CD14-positive monocyte (primary cell): ENCODE data around the gene ZNF668. TPM values are rescaled to one million over a fixed set of nuclear protein-coding genes. Genes with fewer than 3 reads are reported as not detected.

Experiments used
- DNase-seq, 3 donors: peaks; one replicate each; pipeline ENCODE4 v3.0.0-alpha.2; 2011 to 2022
- H2AFZ ChIP-seq: 2 replicates; pipeline ENCODE4 v1.6.0; 2012; ENCODE audit warnings: mild to moderate bottlenecking, low read depth, low read length, inconsistent platforms; ENCODE audit not compliant: insufficient read depth, poor library complexity, severe bottlenecking
- H3K27ac ChIP-seq, 2 donors: 1 replicate in 1 of 2; 2 replicates in 1 of 2; pipeline ENCODE4 v1.5.1; 2012 to 2013; ENCODE audit warnings: low read length in 2 of 2, control low read depth in 1 of 2, inconsistent platforms in 1 of 2, low read depth in 1 of 2, mild to moderate bottlenecking in 1 of 2
- H3K27me3 ChIP-seq, 2 donors: one replicate each; pipeline versions ENCODE4 v1.6.0 to v1.6.1; 2011 to 2013; ENCODE audit warnings: low read length in 2 of 2; ENCODE audit not compliant: control insufficient read depth in 2 of 2, insufficient read depth in 2 of 2
- H3K36me3 ChIP-seq, 2 donors: replicated peaks in 1 of 2; 1 replicate in 1 of 2; 2 replicates in 1 of 2; pipeline versions ENCODE4 v1.5.1 to v1.6.1; 2012 to 2013; ENCODE audit warnings: low read length in 2 of 2, control low read depth in 1 of 2, inconsistent platforms in 1 of 2, mild to moderate bottlenecking in 1 of 2; ENCODE audit not compliant: insufficient read depth in 2 of 2, control insufficient read depth in 1 of 2
- H3K4me1 ChIP-seq, 2 donors: 1 replicate in 1 of 2; 2 replicates in 1 of 2; pipeline versions ENCODE4 v1.5.1 to v1.6.1; 2012 to 2013; ENCODE audit warnings: low read length in 2 of 2, control low read depth in 1 of 2, inconsistent platforms in 1 of 2, mild to moderate bottlenecking in 1 of 2, moderate library complexity in 1 of 2; ENCODE audit not compliant: insufficient read depth in 2 of 2, control insufficient read depth in 1 of 2
- H3K4me2 ChIP-seq: replicated peaks from 2 replicates; pipeline ENCODE3; 2012; ENCODE audit warnings: low read length, moderate library complexity, mild to moderate bottlenecking; ENCODE audit not compliant: poor library complexity, severe bottlenecking; ENCODE audit errors: extremely low read depth
- H3K4me3 ChIP-seq, 3 experiments: fragments of 200-600 bp in 1 of 3; sonication (generic) in 1 of 3; replicated peaks in 1 of 3; 1 replicate in 2 of 3; 2 replicates in 1 of 3; pipeline ENCODE4 v1.5.1; 2011 to 2013; ENCODE audit warnings: low read length in 3 of 3, mild to moderate bottlenecking in 3 of 3, control low read depth in 2 of 3, low read depth in 2 of 3, inconsistent platforms in 1 of 3, moderate library complexity in 1 of 3
- H3K79me2 ChIP-seq: 2 replicates; pipeline ENCODE4 v1.6.0; 2012; ENCODE audit warnings: mild to moderate bottlenecking, control low read depth, inconsistent platforms, low read length, moderate library complexity; ENCODE audit not compliant: insufficient read depth
- H3K9ac ChIP-seq: 2 replicates; pipeline ENCODE4 v1.6.0; 2017; ENCODE audit warnings: low read length, mild to moderate bottlenecking; ENCODE audit not compliant: insufficient read depth, poor library complexity, severe bottlenecking
- H3K9me3 ChIP-seq, 2 donors: replicated peaks in 1 of 2; 1 replicate in 1 of 2; 2 replicates in 1 of 2; pipeline versions ENCODE4 v1.5.1 to v1.6.1; 2012 to 2013; ENCODE audit warnings: low read length in 2 of 2, control low read depth in 1 of 2; ENCODE audit not compliant: control insufficient read depth in 1 of 2, insufficient read depth in 1 of 2
- H4K20me1 ChIP-seq: 2 replicates; pipeline ENCODE4 v1.6.0; 2012; ENCODE audit warnings: mild to moderate bottlenecking, low read length, control low read depth, moderate library complexity; ENCODE audit not compliant: insufficient read depth
- H3K27ac Mint-ChIP-seq, 7 donors: one replicate each; pipeline ENCODE4 v1.8.0; 2020; ENCODE audit warnings: mild to moderate bottlenecking in 7 of 7, mixed read lengths in 7 of 7, moderate library complexity in 6 of 7, inconsistent platforms in 2 of 7
- H3K27me3 Mint-ChIP-seq, 3 donors: one replicate each; pipeline ENCODE4 v1.8.0; 2021 to 2022; ENCODE audit warnings: low read depth in 3 of 3, mild to moderate bottlenecking in 3 of 3, mixed read lengths in 3 of 3, moderate library complexity in 3 of 3, inconsistent platforms in 1 of 3
- H3K36me3 Mint-ChIP-seq, 2 donors: one replicate each; pipeline ENCODE4 v1.8.0; 2020; ENCODE audit warnings: mixed read lengths in 2 of 2, inconsistent platforms in 1 of 2, mild to moderate bottlenecking in 1 of 2
- H3K4me1 Mint-ChIP-seq: one replicate; pipeline ENCODE4 v1.8.0; 2020; ENCODE audit warnings: mild to moderate bottlenecking, mixed read lengths
- H3K4me3 Mint-ChIP-seq, 2 donors: one replicate each; pipeline ENCODE4 v1.8.0; 2020; ENCODE audit warnings: mild to moderate bottlenecking in 2 of 2, mixed read lengths in 2 of 2, moderate library complexity in 1 of 2
- H3K9me3 Mint-ChIP-seq, 7 donors: one replicate each; pipeline ENCODE4 v1.8.0; 2020 to 2022; ENCODE audit warnings: mixed read lengths in 7 of 7, mild to moderate bottlenecking in 6 of 7, moderate library complexity in 6 of 7, inconsistent platforms in 2 of 7
- WGBS: methylation state at CpG from one replicate; pipeline ENCODE4 v1.1.5; 2013; ENCODE audit warnings: missing lambda C conversion rate; ENCODE audit not compliant: insufficient coverage; 5-methylcytosine and 5-hydroxymethylcytosine counted together
- intact Hi-C, 2 donors: fragments of 100-400 bp; cut with micrococcal nuclease; formaldehyde crosslinking; loops; one replicate each; pipeline versions ENCODE4 v1.15.0 to v1.15.1; 2023
- polyA plus RNA-seq, 3 donors: library from polyadenylated mRNA; depleted of rRNA in 1 of 3; unstranded in 2 of 3; stranded (reverse) in 1 of 3; fragments of 300-500 nt in 2 of 3; fragments of >200 nt in 1 of 3; fragmentation: Illumina TruSeq in 2 of 3; gene quantifications; 1 replicate in 2 of 3; 2 replicates in 1 of 3; pipeline ENCODE4 v1.2.3, GENCODE V29; 2012 to 2021
- TF ChIP-seq, protein P1 (sequence below): fragments of 200-600 bp; IDR thresholded peaks from one replicate; pipeline ENCODE4 v1.8.0; 2022; ENCODE audit warnings: antibody characterized with exemption, mild to moderate bottlenecking

Gene ZNF668
- polyA plus RNA-seq, 3 donors, result 3.8 to 4.8 (median 4.5) TPM

DNA sequence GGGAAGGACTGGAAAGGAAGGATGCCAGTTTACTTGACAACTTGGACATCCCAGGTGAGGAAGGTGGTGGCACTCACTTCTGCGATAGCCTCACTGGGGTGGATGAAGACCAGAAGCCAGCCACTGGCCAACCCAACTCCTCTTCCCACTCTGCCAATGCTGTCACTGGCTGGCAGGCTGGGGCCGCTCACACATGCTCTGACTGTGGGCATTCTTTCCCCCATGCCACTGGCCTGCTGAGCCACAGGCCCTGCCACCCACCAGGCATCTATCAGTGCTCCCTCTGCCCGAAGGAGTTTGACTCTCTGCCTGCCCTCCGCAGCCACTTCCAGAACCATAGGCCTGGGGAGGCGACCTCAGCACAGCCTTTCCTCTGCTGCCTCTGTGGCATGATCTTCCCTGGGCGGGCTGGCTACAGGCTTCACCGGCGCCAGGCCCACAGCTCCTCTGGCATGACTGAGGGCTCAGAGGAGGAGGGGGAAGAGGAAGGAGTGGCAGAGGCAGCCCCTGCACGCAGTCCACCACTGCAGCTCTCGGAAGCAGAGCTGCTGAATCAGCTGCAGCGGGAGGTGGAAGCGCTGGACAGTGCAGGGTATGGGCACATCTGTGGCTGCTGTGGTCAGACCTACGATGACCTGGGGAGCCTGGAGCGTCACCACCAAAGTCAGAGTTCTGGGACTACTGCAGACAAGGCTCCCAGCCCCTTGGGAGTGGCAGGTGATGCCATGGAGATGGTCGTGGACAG lies 4.7 kb upstream of the ZNF668 start:
- H3K4me3 ChIP-seq, result no peak overlapping the region
- no peaks in the 10 kb centered on the region for H3K9me3 ChIP-seq
- H3K79me2 ChIP-seq, result peaks cover 81% of the 10 kb centered on the region
- no peaks in the 10 kb centered on the region for H3K9me3 Mint-ChIP-seq
- H4K20me1 ChIP-seq, result peaks cover 87% of the 10 kb centered on the region
- no peak for DNase-seq
- no peak overlapping the region for H2AFZ ChIP-seq
- H3K27ac ChIP-seq, result peak overlapping the region; percentile 6 to 36
- peaks cover 20 to 36% of the 10 kb centered on the region in 2 donors for H3K4me1 ChIP-seq
- intact Hi-C loops, result no loop called here
- no peak overlapping the region for H3K4me2 ChIP-seq
- peaks cover 57 to 75% of the 10 kb centered on the region in 2 donors for H3K36me3 Mint-ChIP-seq
- WGBS, result 86% methylated on average over 14 of the region's 15 CpGs
- peaks cover 0 to 5% (median 1%) of the 10 kb centered on the region in 3 donors for H3K27me3 Mint-ChIP-seq
- H3K27me3 ChIP-seq, result no peaks in the 10 kb centered on the region
- peaks cover 57 to 76% of the 10 kb centered on the region in 2 donors for H3K36me3 ChIP-seq
- peaks cover 40% of the 10 kb centered on the region for H3K4me1 Mint-ChIP-seq
- H3K4me3 Mint-ChIP-seq, result no peak overlapping the region
- H3K9ac ChIP-seq, result no peak overlapping the region
- peak overlapping the region in 6 of 7 donors; percentile 33 to 86 (median 72) for H3K27ac Mint-ChIP-seq
- TF ChIP-seq, protein P1, sequence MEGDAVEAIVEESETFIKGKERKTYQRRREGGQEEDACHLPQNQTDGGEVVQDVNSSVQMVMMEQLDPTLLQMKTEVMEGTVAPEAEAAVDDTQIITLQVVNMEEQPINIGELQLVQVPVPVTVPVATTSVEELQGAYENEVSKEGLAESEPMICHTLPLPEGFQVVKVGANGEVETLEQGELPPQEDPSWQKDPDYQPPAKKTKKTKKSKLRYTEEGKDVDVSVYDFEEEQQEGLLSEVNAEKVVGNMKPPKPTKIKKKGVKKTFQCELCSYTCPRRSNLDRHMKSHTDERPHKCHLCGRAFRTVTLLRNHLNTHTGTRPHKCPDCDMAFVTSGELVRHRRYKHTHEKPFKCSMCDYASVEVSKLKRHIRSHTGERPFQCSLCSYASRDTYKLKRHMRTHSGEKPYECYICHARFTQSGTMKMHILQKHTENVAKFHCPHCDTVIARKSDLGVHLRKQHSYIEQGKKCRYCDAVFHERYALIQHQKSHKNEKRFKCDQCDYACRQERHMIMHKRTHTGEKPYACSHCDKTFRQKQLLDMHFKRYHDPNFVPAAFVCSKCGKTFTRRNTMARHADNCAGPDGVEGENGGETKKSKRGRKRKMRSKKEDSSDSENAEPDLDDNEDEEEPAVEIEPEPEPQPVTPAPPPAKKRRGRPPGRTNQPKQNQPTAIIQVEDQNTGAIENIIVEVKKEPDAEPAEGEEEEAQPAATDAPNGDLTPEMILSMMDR, result no peak

DNA sequence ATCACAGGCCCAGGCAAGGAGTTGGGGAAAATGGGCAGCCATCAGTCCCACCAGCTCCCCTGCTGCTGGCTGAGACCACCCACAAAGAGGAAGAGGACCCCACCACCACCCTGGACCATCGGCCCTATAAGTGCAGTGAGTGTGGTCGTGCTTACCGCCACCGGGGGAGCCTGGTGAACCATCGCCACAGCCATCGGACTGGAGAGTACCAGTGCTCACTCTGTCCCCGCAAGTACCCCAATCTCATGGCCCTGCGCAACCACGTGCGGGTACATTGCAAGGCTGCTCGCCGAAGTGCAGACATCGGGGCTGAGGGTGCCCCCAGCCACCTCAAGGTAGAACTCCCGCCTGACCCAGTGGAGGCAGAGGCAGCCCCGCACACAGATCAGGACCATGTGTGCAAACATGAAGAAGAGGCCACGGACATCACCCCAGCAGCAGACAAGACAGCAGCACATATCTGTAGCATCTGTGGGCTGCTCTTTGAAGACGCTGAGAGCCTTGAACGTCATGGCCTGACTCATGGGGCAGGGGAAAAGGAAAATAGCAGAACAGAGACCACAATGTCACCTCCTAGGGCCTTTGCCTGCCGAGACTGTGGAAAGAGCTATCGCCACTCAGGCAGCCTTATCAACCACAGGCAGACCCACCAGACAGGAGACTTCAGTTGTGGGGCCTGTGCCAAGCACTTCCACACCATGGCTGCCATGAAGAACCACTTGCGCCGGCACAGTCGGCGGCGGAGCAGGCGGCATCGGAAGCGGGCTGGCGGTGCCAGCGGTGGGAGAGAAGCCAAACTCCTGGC lies 3.8 kb upstream of the ZNF668 start:
- WGBS, result 94% methylated on average over 30 of the region's 30 CpGs
- no peak for DNase-seq
- H3K4me1 ChIP-seq, result peaks cover 23 to 39% of the 10 kb centered on the region in 2 donors
- no peak overlapping the region for H3K9ac ChIP-seq
- TF ChIP-seq, protein P1, result no peak
- H3K79me2 ChIP-seq, result peaks cover 89% of the 10 kb centered on the region
- no peaks in the 10 kb centered on the region for H3K9me3 Mint-ChIP-seq
- intact Hi-C loops, result no loop called here
- H3K4me3 ChIP-seq, result no peak overlapping the region
- H3K9me3 ChIP-seq, result no peaks in the 10 kb centered on the region
- peaks cover 52 to 67% of the 10 kb centered on the region in 2 donors for H3K36me3 Mint-ChIP-seq
- H3K4me3 Mint-ChIP-seq, result no peak overlapping the region
- peaks cover 0 to 5% (median 1%) of the 10 kb centered on the region in 3 donors for H3K27me3 Mint-ChIP-seq
- H3K36me3 ChIP-seq, result peaks cover 57 to 66% of the 10 kb centered on the region in 2 donors
- peak overlapping the region in 4 of 7 donors; percentile 41 to 78 (median 62) for H3K27ac Mint-ChIP-seq
- H2AFZ ChIP-seq, result no peak overlapping the region
- peaks cover 37% of the 10 kb centered on the region for H3K4me1 Mint-ChIP-seq
- H3K4me2 ChIP-seq, result no peak overlapping the region
- peak overlapping the region in 1 of 2 donors; percentile 13 for H3K27ac ChIP-seq
- H3K27me3 ChIP-seq, result no peaks in the 10 kb centered on the region
- peaks cover 80% of the 10 kb centered on the region for H4K20me1 ChIP-seq
